Naive thymus-derived CD8-positive, alpha-beta T cell (primary cell): ENCODE results near the gene TSPAN14. TPM values are rescaled to one million over a fixed set of nuclear protein-coding genes. Genes with fewer than 3 reads are reported as not detected.
"Not testable (repeated sequence)": the region's sequence is repeated elsewhere in the genome, so short reads cannot be mapped to it uniquely, and the experiment has no call there.

Experiments
- ATAC-seq, 2 donors: fragments of 150-1000 bp; cut with Tn5 transposase in 1 of 2; sonication (Bioruptor Pico), chemical (Tn5 transposase) in 1 of 2; 1 replicate in 1 of 2; 2 replicates in 1 of 2; pipeline ENCODE4 v1.10.0; 2021; ENCODE audit warnings: mild to moderate bottlenecking in 2 of 2, moderate library complexity in 2 of 2
- POLR2A ChIA-PET: fragments of 350-600 bp; sonication (Branson Sonifier 250); formaldehyde crosslinking; loops from one replicate; lab custom pipeline; 2021; ENCODE audit warnings: antibody characterized with exemption; lab: Charles Lee
- DNase-seq, 10 donors: peaks; one replicate each; pipeline versions ENCODE4 v3.0.0 to v3.0.0-alpha.2; 2020 to 2022
- H3K27ac Mint-ChIP-seq, 10 donors: one replicate each; pipeline ENCODE4 v1.8.0; 2020 to 2022; ENCODE audit warnings: mild to moderate bottlenecking in 10 of 10, mixed read lengths in 10 of 10, moderate library complexity in 4 of 10, inconsistent platforms in 1 of 10
- H3K27me3 Mint-ChIP-seq, 5 donors: one replicate each; pipeline ENCODE4 v1.8.0; 2021 to 2022; ENCODE audit warnings: mixed read lengths in 5 of 5
- H3K36me3 Mint-ChIP-seq, 3 donors: one replicate each; pipeline ENCODE4 v1.8.0; 2020 to 2022; ENCODE audit warnings: mixed read lengths in 3 of 3, mild to moderate bottlenecking in 2 of 3, inconsistent platforms in 1 of 3
- H3K4me1 Mint-ChIP-seq, 4 donors: one replicate each; pipeline ENCODE4 v1.8.0; 2021 to 2022; ENCODE audit warnings: mixed read lengths in 4 of 4
- H3K4me3 Mint-ChIP-seq, 10 donors: one replicate each; pipeline ENCODE4 v1.8.0; 2020 to 2022; ENCODE audit warnings: mild to moderate bottlenecking in 10 of 10, mixed read lengths in 10 of 10, moderate library complexity in 6 of 10, inconsistent platforms in 1 of 10
- H3K9me3 Mint-ChIP-seq, 9 donors: one replicate each; pipeline ENCODE4 v1.8.0; 2020 to 2022; ENCODE audit warnings: mixed read lengths in 9 of 9, mild to moderate bottlenecking in 3 of 9, inconsistent platforms in 1 of 9, moderate library complexity in 1 of 9
- polyA plus RNA-seq, 3 donors: library from polyadenylated mRNA; unstranded; fragments of 300-500 nt; fragmentation: Illumina TruSeq; gene quantifications; one replicate each; pipeline ENCODE4 v1.2.3, GENCODE V29; 2021
- total RNA-seq, 8 experiments: library from RNA in 2 of 8; stranded (reverse) in 2 of 8; gene quantifications; one replicate each; pipeline ENCODE4 v1.2.3 and lab custom pipeline; 2021 to 2026

TSPAN14 gene
- total and polyA plus RNA-seq, 5 experiments from 2014 or later: 152 to 293 (median 163) TPM

- DNase-seq: peak in 1 of 10 donors; percentile 4
- Mint-ChIP-seq H3K27ac (peak overlapping the region; percentile 72 to 100 (median 91)), H3K27me3 (no peaks in the 10 kb centered on the region), H3K36me3 (peaks cover 0 to 30% (median 0%) of the 10 kb centered on the region in 3 donors), H3K9me3 (no peaks in the 10 kb centered on the region), H3K4me3 (peak overlapping the region in 5 of 10 donors; percentile 11 to 56 (median 22)), H3K4me1 (peaks cover 41 to 80% (median 76%) of the 10 kb centered on the region in 4 donors)
- ATAC-seq: peak in 1 of 2 donors; percentile 8
- POLR2A ChIA-PET: interaction anchor here (1.3 to 1.7 kb wide), 4 partner anchors 9 to 23 kb away, joined by 3 to 7 read pairs (median 5); no protein-coding TSS in a partner anchor
Observed at GRCh38 chr10:80524190-80524909, 70.2 kb downstream of the TSPAN14 start.

- POLR2A ChIA-PET: interaction anchor here (1.1 to 1.7 kb wide), 4 partner anchors 10 to 81 kb away, joined by 3 to 7 read pairs (median 4); no protein-coding TSS in a partner anchor
- Mint-ChIP-seq H3K9me3 (no peaks in the 10 kb centered on the region), H3K4me3 (peak overlapping the region; percentile 50 to 78 (median 72)), H3K36me3 (peaks cover 0 to 14% (median 0%) of the 10 kb centered on the region in 3 donors), H3K27ac (peak overlapping the region; percentile 88 to 100 (median 92)), H3K4me1 (peaks cover 48 to 82% (median 81%) of the 10 kb centered on the region in 4 donors), H3K27me3 (no peaks in the 10 kb centered on the region)
- DNase-seq (peak in 1 of 10 donors; percentile 30), ATAC-seq (no peak)
Observed at GRCh38 chr10:80526218-80526617, 72.1 kb downstream of the TSPAN14 start.

GRCh38 chr10:80526742-80527141 lies 72.6 kb downstream of the TSPAN14 start:
- H3K4me3 Mint-ChIP-seq: peak overlapping the region; percentile 50 to 78 (median 72)
- H3K36me3 Mint-ChIP-seq: peaks cover 0 to 14% (median 0%) of the 10 kb centered on the region in 3 donors
- no peaks in the 10 kb centered on the region for H3K9me3 Mint-ChIP-seq
- POLR2A ChIA-PET: interaction anchor here (0.6 to 1.5 kb wide), 4 partner anchors 10 to 82 kb away, joined by 3 to 5 read pairs (median 4); no protein-coding TSS in a partner anchor
- H3K4me1 Mint-ChIP-seq: peaks cover 51 to 88% (median 86%) of the 10 kb centered on the region in 4 donors
- ATAC-seq (no peak), DNase-seq (peak in 1 of 10 donors; percentile 40)
- no peaks in the 10 kb centered on the region for H3K27me3 Mint-ChIP-seq
- H3K27ac Mint-ChIP-seq: peak overlapping the region; percentile 88 to 100 (median 92)

- Mint-ChIP-seq H3K27me3 (no peaks in the 10 kb centered on the region), H3K9me3 (no peaks in the 10 kb centered on the region), H3K4me1 (peaks cover 56 to 92% (median 91%) of the 10 kb centered on the region in 4 donors), H3K27ac (peak overlapping the region; percentile 69 to 100 (median 92)), H3K36me3 (peaks cover 0 to 19% (median 0%) of the 10 kb centered on the region in 3 donors), H3K4me3 (peak overlapping the region in 8 of 10 donors; percentile 26 to 82 (median 52))
- ATAC-seq (no peak), DNase-seq (peak in 1 of 10 donors; percentile 58)
- POLR2A ChIA-PET: interaction anchor here (0.9 to 2.4 kb wide), 5 partner anchors 10 to 84 kb away, joined by 3 to 7 read pairs (median 3); no protein-coding TSS in a partner anchor
Observed at GRCh38 chr10:80528185-80528700, 74.1 kb downstream of the TSPAN14 start.

GRCh38 chr10:80528901-80529300 lies 74.8 kb downstream of the TSPAN14 start:
- H3K4me3 Mint-ChIP-seq: peak overlapping the region; percentile 36 to 89 (median 78)
- DNase-seq (peak in 1 of 10 donors; percentile 19), ATAC-seq (no peak)
- H3K27ac Mint-ChIP-seq: peak overlapping the region; percentile 89 to 100 (median 93)
- peaks cover 55 to 88% (median 87%) of the 10 kb centered on the region in 4 donors for H3K4me1 Mint-ChIP-seq
- POLR2A ChIA-PET: interaction anchor here (0.9 to 2.5 kb wide), 4 partner anchors 10 to 23 kb away, joined by 3 to 11 read pairs (median 6); no protein-coding TSS in a partner anchor
- H3K27me3 Mint-ChIP-seq: no peaks in the 10 kb centered on the region
- peaks cover 0 to 18% (median 0%) of the 10 kb centered on the region in 3 donors for H3K36me3 Mint-ChIP-seq
- no peaks in the 10 kb centered on the region for H3K9me3 Mint-ChIP-seq

GRCh38 chr10:80529604-80530003 lies 75.5 kb downstream of the TSPAN14 start:
- POLR2A ChIA-PET: interaction anchor here (1.3 to 2.5 kb wide), 2 partner anchors 18 to 24 kb away, joined by 3 to 11 read pairs; no protein-coding TSS in a partner anchor
- H3K27me3 Mint-ChIP-seq: no peaks in the 10 kb centered on the region
- H3K4me3 Mint-ChIP-seq: peak overlapping the region; percentile 59 to 89 (median 78)
- peak in 9 of 10 donors; percentile 18 to 79 (median 56) for DNase-seq
- peak overlapping the region; percentile 89 to 100 (median 93) for H3K27ac Mint-ChIP-seq
- peaks cover 48 to 81% (median 80%) of the 10 kb centered on the region in 4 donors for H3K4me1 Mint-ChIP-seq
- H3K9me3 Mint-ChIP-seq: no peaks in the 10 kb centered on the region
- H3K36me3 Mint-ChIP-seq: peaks cover 0 to 14% (median 0%) of the 10 kb centered on the region in 3 donors
- ATAC-seq: peak; percentile 82 to 87

GRCh38 chr10:80530251-80530650 lies 76.1 kb downstream of the TSPAN14 start:
- POLR2A ChIA-PET: interaction anchor here (1.3 to 2.5 kb wide), 4 partner anchors 18 to 86 kb away, joined by 3 to 11 read pairs (median 4); no protein-coding TSS in a partner anchor
- Mint-ChIP-seq H3K27ac (peak overlapping the region; percentile 89 to 100 (median 93)), H3K27me3 (no peaks in the 10 kb centered on the region), H3K9me3 (no peaks in the 10 kb centered on the region), H3K4me1 (peaks cover 48 to 77% (median 74%) of the 10 kb centered on the region in 4 donors), H3K36me3 (peaks cover 0 to 14% (median 0%) of the 10 kb centered on the region in 3 donors), H3K4me3 (peak overlapping the region; percentile 59 to 89 (median 78))
- ATAC-seq (peak; percentile 43 to 53), DNase-seq (peak in 6 of 10 donors; percentile 17 to 39 (median 32))

GRCh38 chr10:80530816-80531215 lies 76.7 kb downstream of the TSPAN14 start:
- Mint-ChIP-seq H3K9me3 (no peaks in the 10 kb centered on the region), H3K36me3 (peaks cover 0 to 13% (median 2%) of the 10 kb centered on the region in 3 donors), H3K27me3 (no peaks in the 10 kb centered on the region), H3K4me3 (peak overlapping the region; percentile 46 to 88 (median 73)), H3K27ac (peak overlapping the region; percentile 38 to 100 (median 93)), H3K4me1 (peaks cover 50 to 75% (median 73%) of the 10 kb centered on the region in 4 donors)
- peak in 5 of 10 donors; percentile 20 to 64 (median 35) for DNase-seq
- POLR2A ChIA-PET: interaction anchor here (1.4 to 2.5 kb wide), 3 partner anchors 25 to 87 kb away, joined by 4 to 11 read pairs (median 5); no protein-coding TSS in a partner anchor
- ATAC-seq: peak; percentile 44 to 56

- Mint-ChIP-seq H3K36me3 (peaks cover 0 to 10% (median 2%) of the 10 kb centered on the region in 3 donors), H3K4me1 (peaks cover 41 to 71% (median 64%) of the 10 kb centered on the region in 4 donors), H3K27ac (peak overlapping the region; percentile 50 to 100 (median 90)), H3K9me3 (no peaks in the 10 kb centered on the region), H3K4me3 (peak overlapping the region in 9 of 10 donors; percentile 1 to 78 (median 49)), H3K27me3 (no peaks in the 10 kb centered on the region)
- POLR2A ChIA-PET: interaction anchor here (0.5 to 1.3 kb wide), 2 partner anchors 21 to 59 kb away, joined by 3 to 6 read pairs; no protein-coding TSS in a partner anchor
- no peak for DNase-seq
- ATAC-seq: no peak
Observed at GRCh38 chr10:80532571-80532970, 78.5 kb downstream of the TSPAN14 start.

- H3K9me3 Mint-ChIP-seq, POLR2A ChIA-PET, ATAC-seq, H3K27me3 Mint-ChIP-seq, H3K36me3 Mint-ChIP-seq, DNase-seq, H3K27ac Mint-ChIP-seq, H3K4me3 Mint-ChIP-seq: not testable (repeated sequence)
- H3K4me1 Mint-ChIP-seq: peaks cover 31 to 57% (median 51%) of the 10 kb centered on the region in 4 donors
Observed at GRCh38 chr10:80534059-80534458, 79.9 kb downstream of the TSPAN14 start.

GRCh38 chr10:80534646-80535045 lies 80.5 kb downstream of the TSPAN14 start:
- ATAC-seq, DNase-seq, H3K9me3 Mint-ChIP-seq, POLR2A ChIA-PET, H3K27ac Mint-ChIP-seq, H3K36me3 Mint-ChIP-seq, H3K27me3 Mint-ChIP-seq, H3K4me3 Mint-ChIP-seq: not testable (repeated sequence)
- H3K4me1 Mint-ChIP-seq: peaks cover 25 to 51% (median 47%) of the 10 kb centered on the region in 4 donors
